Activated CD8-positive, alpha-beta memory T cell treated with anti-CD3 and anti-CD28 coated beads, Interleukin-2, amount 50 U/mL, for 48 hours (primary cell): ENCODE results near the gene TEAD3.
"Not testable (repeated sequence)": the region's sequence is repeated elsewhere in the genome, so short reads cannot be mapped to it uniquely, and the experiment has no call there.

Experiments used
- DNase-seq: peaks from one replicate; pipeline ENCODE4 v3.0.0-alpha.2; 2020

TEAD3 gene

DNA sequence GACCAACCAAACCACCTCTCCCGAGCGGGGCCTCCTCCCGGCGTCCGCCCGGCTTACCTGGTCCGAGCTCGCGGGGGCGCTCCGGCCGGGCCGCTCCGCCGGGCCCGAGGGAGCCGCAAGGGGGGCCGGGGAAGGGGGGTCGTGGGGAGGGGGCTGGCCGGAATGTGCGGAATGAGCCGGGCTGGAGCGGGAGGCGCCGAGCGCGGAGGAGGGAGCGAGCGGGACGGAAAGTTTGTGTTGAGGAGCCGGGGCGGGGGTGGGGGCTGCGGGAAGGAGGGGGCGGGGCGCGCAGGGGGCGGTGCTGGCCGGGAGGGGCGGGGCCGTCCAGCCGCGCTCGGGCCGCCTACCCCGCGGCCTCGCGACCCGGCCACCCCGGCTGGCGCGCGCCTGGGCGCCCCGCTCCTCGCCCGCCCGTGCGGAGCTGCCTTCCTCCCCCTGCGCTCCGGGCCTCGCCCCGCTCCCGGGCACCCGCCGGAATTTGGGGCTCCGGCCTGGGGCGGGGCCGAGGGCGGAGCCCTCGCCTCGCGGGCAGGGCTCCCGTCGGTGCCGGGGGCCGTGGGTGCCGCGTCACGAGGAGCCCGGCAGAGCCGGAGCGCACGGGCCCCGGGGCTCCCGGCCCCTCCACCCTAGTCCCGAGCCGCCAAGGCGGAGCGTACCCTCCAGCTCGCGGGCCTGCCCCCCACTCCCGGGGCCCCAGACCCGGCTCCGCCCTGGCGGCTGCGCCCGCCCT, at the start of gene TEAD3:
Gene TEAD3 (minus strand): TSS at position 239 of the 730 bp plus-strand sequence.
- DNase-seq, result peak; percentile 81

DNA sequence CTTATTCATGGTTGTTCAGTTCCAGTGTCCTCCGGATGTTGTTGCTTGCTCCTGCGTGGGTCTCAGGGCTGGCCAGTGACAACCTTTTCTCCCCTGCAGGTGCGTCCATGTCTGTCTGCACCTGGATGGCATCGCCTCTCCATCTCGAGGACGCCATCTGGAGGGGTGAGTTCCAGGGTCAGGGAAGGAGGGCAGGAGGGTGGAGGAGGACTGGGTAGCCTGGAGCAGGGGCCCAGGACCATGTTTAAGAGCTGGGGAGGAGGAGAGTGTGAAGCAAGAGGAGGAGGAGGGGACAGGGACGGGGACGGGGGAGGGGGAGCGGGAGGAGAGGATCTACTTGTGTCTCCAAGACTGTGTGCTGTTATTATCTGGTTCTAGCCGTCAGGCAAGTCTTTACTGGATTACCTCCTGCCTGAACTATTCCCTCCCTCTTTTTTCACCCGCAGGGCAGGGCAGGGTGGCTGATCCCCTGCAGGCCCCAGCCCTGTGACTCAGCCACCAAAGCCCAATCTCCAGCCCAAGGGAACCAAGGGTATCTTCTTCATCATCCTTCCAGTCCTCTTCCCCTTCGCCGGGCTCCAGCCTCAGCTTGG, 48.0 kb upstream of the TEAD3 start:
- DNase-seq, result no peak

DNA sequence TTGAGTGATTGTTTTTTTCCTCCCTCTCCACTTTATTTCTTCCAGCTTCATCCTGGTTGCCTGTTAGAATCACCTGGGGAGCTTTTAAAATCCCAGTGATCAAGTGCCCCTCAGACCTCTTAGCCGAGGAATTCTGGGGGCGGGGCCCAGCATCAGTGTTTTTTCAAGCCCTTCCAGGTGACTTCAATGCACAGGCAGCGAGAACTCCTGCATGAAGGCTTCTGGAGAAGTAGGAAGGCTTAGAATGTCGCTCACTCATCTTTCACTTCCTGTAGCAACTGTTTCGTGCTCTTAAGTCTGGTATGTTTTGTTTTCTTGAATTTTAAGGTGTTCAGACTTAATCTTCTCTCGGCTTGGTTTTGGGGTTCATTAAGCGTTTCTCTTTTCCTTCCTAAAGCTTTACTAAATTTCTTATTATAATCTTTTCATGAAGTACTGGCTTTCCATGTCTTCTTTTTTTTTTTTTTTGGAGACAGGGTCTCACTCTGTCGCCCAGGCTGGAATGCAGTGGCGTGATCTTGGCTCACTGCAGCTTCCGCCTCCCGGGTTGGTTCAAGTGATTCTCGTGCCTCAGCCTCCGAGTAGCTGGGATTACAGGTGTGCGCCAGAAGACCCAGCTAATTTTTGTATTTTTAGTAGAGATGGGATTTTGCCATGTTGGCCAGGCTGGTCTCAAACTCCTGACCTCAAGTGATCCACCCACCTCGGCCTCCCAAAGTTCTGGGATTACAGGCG, 46.7 kb upstream of the TEAD3 start:
- no peak for DNase-seq

DNA sequence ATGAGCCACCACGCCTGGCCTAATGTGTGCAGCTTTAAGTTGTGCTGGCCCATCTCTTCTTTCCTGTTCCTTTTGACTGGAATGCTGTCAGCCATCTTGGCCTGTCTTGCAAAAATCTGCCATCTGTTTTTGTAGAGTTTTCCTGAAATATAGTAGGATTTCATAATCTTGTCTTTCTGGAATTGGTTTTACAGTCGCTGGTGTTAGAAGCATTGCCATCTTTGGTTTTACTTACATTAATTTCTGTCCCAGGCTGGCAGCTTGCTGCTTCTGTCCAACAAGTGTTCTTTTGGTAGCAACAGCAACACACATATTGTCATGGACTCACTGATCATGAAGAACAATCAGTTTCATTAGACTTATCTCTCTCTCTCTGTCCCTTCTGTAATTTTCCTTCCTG, 45.0 kb upstream of the TEAD3 start:
- DNase-seq, result no peak

DNA sequence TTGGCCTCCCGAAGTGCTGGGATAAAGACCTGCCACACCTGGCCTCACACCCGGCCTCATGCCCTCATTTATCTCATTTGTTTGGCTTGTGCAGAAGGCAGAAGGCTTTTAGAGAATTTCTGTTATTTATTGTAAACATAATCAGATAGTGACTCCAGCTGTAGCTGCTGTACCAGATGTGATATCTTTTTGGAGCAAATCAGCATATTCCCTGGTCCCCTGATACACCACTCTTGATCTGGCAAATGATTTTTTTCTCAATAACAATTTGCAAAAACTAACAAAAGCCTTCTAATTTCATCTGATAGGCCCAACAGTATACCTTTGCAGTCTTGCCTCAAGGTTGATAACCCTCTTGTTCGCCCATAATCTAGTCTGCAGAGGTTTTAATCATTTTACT, 42.3 kb upstream of the TEAD3 start:
- no peak for DNase-seq

DNA sequence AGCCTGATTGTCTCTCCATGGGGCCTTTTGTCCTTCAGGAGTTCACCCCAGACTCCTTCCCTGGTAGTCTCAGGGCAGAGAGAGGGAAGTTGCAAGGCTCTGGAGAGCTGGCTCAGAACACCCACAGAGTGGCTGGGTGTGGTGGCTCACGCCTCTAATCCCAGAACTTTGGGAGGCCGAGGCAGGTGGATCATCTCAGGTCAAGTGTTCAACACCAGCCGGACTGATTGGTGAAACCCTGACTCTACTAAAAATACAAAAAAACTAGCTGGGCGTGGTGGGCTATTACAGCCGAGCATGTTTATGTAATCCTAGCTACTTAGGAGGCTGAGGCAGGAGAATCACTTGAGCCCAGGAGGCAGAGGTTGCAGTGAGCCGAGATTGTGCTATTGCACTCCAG, 39.0 kb upstream of the TEAD3 start:
- DNase-seq, result not testable (repeated sequence)

DNA sequence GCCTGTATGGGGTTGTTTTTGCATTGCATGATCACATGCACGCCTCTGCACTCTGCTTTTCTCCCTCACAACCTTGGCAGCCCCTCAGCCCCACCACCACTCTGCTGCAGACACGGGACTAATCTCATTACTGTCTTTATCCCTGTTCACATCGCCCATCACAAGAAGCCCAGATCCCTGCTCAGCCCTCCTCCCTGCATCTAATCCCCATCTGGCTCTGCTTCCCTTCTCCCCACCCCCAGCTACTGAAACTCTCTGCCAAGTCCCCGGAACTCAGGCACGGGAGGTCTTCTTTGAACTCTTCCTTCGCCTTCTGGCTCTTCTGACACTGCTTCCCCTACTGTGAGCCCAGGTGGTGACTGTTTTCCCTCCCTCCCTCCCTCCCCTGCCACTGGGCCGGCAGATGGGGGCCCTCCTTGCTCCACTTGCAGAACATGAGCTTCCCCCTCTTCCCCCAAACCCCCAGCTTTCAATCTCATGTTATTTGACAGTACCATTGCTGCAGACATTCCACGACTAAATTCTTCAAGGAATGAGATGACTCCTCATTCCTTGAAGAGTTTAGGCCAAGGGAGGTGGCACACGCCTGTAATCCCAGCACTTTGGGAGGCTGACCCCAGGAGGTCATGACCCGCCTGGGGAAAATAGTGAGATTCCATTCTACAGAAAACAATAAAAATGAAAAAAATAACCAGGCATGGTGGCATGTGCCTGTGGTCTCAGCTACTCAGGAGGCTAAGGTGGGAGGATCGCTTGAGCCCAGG, 37.7 kb upstream of the TEAD3 start:
- no peak for DNase-seq

DNA sequence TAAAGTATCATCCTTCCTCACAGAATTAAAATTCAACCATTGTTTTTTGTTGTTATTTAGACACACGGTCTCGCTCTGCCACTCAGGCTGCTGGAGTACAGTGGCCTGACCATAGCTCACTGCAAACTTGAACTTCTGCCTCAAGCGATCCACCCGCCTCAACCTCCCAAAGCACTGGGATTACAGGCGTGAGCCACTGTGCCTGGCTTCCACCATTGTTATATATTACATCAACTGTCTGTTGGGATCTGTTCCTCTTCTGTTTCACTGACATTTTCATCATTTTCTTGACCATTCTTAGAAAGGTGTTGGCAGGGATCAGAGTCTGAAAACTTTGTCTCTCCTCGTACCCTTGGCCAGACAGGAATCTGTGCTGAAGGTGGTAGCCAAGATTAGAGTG, 37.1 kb upstream of the TEAD3 start:
- no peak for DNase-seq

DNA sequence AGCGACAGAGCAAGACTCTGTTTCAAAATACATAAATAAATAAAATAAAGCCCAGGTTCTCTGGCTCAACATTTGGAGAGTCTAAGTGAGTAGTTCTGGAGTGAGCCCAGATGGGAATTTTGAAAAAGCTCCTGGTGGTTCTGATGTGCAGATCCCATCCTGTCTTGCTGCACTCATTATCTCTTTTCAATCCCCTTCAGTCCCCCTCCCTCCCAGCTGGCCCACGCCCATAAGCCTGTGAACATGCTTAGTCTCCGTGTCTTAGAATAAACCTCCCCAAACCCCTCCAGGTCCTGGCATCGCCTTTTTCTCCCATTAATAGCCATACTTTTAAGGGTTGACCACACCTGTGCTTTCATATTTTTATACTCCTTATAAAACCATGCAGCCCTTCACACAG, 35.2 kb upstream of the TEAD3 start:
- no peak for DNase-seq

DNA sequence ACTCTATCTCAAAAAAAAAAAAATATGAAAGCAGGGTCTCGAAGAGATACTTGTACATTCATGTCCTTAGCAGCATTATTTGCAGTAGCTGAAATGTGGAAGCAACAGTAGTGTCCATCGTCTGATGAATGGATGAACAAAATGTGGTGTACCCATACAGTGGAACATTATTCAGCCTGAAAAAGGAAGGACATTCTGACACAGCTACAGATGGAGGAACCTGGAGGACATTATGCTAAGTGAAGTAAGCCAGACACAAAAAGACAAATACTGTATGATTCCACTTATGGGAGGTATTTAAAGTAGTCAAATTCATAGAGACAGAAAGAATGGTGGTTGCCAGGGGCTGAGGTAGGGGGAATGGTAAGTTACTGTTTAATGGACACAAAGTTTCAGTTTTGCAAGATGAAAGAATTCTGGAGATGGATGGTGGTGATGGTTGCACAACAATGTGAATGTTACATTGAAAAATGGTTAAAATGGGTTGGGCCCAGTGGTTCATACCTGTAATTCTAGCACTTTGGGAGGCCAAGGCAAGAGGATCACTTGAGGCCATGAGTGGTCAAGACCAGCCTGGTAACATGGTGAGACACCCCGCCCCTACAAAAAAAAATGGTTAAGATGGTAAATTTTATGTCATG, 27.6 kb upstream of the TEAD3 start:
- DNase-seq, result no peak

DNA sequence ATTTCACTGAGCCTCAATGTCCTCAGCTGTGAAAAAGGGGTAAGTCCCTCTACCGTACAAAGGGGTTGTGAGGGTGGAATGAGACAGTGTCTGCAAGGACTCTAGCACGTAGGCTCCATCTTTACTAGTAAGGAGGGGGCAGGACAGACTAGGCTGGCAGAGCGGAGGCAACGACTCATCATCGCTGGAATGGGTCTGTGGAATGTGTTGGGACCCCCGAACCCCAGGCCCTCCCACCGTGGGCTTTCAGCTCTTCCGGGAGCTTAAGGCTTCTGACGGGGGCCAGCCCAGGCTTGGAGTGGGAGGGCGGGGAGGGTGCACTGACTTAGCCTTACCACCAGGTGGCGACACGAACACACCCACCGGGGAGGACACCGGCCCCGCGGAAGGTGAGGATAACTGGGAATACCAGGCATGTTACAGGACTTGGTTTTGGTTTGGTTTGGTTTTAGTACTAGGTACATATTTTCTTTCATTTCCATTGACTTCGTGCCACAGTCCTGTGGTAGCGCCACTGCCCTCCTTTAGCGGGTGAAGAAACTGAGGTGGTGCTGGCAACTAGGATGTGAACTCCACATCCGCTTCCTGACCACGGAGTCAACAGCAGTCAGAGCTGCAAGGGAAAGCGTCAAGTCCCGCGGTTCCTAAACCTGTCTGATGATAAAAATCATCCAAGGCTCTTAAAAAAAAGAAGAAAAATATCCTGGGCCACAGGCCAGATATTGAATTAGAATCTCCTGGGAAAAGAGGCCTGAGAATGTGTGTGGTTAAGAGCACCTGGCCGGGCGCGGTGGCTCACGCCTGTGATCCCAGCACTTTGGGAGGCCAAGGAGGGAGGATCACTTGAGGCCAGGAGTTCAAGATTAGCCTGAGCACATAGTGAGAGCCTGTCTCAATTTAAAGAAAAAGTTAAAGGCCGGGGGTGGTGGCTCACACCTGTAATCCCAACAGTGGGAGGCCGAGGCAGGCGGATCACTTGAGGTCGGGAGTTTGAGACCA, 26.1 kb upstream of the TEAD3 start:
- DNase-seq, result peak; percentile 94

DNA sequence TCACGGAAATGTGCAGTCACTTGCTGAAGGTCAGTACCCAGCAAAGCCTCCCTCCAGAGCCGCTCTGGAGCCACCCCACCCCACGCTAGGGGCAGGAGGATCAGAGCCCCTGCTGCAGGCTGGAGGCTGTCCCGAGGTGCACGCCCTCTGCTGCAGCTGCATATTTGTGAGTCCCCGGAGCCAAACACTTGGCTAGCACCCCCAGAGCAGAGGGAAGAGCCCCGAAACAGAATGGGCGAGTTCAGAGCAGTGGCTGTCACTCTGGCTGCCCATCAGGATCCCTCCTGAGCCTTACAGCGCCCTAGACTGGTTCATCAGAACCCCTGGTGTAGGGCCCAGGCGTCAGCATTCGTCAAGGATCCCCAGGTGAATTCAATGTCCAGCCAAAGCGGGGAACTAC, 25.3 kb upstream of the TEAD3 start:
- DNase-seq, result no peak

DNA sequence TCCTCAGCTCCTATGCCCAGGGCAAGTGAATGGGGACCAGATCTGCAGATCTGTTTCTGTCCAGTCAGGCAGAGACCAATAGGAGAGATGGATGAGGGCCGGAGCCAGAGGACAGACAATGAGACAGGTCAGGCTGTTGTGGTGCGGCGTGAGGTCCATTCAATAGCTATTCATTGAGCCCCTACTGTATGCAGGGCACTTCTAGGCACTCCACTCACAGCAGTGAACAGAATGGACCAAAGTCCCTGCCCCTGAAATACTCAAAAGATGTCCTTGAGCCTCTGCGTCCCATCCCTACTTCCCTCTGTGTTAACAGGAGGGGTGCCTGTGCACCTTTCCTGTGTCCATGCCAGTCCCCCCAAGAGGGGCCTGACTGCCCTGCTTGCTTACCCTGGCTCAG, 24.4 kb upstream of the TEAD3 start:
- DNase-seq, result no peak

DNA sequence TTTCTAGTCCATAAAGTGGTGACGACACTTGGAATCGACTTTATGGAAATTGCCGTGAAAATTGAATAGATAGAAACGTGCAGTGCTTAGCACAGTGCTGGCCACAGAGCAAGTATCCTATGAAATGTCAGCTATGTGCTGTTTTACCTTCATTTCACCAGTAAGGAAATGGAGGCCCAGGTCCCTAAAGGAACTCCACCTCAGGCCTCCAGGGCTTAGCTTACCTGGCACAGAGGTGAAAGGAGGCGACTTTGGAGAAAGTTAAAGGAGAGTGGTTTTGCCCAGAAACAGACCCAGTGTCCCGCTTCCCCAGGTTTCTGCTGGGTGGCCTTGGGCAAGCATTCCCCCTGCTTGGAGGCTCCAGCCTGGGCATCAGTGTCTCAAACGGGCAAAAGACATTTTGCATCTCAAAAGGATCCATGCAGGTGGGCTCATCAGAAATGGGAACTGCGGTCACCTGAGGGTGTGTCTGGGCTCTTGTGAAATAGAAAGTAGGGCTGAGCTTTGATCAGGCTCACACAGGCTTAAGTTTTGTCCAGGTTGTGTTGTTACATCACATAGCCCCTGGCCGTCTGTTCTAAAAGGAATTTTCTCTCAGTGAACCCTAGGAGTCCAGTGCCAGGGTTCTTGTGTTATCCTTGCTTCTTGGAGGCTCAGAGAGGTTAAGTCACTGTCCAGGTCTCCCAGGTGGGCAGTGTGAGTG, 22.6 kb upstream of the TEAD3 start:
- no peak for DNase-seq

DNA sequence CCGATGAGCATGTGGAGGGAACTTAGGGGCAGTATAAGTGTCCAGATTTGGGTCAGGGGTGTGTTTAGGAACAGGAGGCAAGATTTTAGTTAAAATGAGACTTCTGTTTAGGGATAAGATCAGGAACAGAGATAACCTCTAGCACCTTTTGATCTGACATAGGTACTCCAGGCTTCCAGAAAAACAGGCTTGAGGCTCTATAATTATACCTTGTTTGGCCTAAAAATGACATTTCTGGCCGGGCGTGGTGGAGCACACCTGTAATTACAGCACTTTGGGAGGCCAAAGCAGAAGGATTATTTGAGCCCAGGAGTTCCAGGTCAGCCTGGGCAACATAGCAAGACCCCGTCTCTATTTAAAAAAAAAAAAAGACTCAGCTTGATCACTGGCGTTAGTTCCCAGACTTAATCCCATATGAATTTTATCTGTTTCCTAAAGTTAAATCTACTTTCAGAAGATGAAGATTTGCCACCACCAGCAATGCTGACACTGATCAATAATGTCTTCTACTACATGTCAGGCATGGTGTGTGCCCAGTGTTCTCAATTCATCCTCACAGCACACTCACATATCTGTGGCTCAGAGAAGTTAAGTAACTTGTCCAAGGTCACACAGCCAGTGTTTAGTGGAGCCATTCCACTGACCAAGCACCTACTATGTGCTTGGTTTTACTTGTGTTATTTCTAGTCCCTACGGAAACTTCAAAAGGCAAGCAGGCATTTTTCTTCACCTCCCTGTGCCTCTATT, 21.9 kb upstream of the TEAD3 start:
- DNase-seq, result no peak

DNA sequence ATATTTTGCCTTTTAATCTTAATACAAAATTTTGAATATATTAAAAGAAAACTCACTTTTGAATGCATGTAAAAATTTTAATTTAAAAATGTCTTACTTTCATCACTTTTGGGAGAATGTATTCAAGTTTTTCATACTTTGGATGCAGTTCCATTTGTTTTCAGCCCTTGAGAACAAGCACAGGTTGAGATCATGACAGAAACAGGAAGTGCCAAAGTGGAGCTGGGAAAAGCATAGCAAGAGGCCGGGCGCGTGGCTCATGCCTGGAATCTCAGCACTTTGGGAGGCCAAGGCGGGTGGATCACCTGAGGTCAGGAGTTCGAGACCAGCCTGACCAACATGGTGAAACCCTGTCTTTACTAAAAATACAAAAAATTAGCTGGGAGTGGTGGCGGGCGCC, 21.1 kb upstream of the TEAD3 start:
- not testable (repeated sequence) for DNase-seq

DNA sequence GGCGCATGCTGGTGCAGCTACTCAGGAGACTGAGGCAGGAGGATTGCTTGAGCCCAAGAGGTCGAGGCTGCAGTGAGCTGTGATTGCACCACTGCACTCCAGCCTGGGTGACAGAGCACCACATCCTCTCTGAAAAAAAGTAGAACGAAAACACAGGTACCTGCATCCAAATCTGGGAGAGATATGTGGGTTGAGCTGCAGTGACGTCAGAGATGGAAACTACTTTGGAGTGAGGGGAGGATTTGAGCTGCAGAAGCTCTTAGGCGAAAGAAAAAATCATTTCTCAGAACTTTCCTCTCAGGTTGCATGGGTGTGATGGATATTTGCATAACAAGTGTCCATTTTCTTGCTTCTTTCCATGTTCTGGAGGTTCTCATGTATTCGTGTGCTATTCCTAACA, 19.8 kb upstream of the TEAD3 start:
- no peak for DNase-seq

DNA sequence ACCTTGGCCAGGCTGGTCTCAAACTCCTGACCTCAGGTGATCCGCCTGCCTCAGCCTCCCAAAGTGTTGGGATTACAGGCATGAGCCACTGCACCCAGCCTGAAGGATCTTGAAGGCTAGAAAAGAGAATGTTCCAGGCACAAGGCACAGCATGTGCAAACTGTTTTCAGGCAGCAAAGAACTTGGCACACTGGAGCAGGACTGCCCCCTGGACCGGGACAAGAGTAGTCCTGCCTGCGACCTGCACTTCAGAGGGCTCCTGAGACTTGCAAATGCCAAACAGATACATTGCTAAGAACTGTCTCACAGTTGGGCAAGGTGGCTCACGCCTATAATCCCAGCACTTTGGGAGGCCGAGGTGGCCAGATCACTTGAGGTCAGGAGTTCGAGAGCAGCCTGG, 19.1 kb upstream of the TEAD3 start:
- DNase-seq, result not testable (repeated sequence)

DNA sequence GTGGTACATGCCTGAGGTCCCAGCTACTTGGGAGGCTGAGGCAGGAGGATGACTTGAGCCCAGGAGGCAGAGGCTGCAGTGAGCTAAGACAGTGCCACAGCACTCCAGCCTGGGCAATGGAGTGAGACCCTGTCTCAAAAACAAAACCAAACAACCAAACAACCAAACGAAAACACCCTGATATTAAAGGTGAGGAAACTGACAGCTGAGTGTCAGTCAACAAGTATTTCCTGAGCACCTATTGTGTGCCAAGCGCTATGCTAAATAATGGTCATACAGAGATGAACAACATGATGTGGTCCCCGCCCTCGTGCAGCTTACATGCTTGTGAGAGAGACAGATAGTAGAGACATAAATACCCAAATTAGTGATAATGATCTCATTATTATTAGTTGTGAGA, 17.7 kb upstream of the TEAD3 start:
- no peak for DNase-seq

DNA sequence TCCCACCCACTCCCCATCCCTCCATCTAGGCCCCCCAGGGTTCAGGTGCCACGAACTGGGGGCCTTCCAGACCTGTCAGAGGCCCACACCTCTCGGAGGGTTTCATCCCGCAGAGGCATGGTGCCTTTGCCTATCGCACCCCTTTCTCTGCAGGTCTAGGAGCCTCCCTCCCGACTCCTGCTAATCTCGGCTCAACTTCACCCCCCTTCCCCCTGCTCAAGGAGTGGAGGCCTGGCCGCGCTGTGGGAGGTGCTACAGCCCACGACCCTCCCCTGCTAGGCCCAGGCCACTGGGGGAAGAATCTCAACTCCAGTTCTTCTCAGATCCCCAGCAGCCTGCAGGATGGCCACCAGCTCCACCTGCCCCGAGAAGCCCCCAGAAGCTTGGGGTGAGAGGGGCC, 15.9 kb upstream of the TEAD3 start, which contains the start of gene TULP1:
Gene TULP1 (minus strand): TSS at position 157 of the 400 bp plus-strand sequence. CDS start 38 bp downstream, at position 119.
- no peak for DNase-seq
